HG02623 (cell line): ENCODE data around the gene GLYAT.
A peak's percentile ranks its signal among the peaks of the same experiment; 100 is the strongest.
"Not testable (repeated sequence)": the region's sequence is repeated elsewhere in the genome, so short reads cannot be mapped to it uniquely, and the experiment has no call there.

Experiments used
- ATAC-seq: cut with Tn5 transposase; IDR thresholded peaks from one replicate; pipeline ENCODE4 v1.9.1; 2021; ENCODE audit warnings: moderate library complexity; ENCODE audit not compliant: unreplicated experiment

The GLYAT gene

DNA sequence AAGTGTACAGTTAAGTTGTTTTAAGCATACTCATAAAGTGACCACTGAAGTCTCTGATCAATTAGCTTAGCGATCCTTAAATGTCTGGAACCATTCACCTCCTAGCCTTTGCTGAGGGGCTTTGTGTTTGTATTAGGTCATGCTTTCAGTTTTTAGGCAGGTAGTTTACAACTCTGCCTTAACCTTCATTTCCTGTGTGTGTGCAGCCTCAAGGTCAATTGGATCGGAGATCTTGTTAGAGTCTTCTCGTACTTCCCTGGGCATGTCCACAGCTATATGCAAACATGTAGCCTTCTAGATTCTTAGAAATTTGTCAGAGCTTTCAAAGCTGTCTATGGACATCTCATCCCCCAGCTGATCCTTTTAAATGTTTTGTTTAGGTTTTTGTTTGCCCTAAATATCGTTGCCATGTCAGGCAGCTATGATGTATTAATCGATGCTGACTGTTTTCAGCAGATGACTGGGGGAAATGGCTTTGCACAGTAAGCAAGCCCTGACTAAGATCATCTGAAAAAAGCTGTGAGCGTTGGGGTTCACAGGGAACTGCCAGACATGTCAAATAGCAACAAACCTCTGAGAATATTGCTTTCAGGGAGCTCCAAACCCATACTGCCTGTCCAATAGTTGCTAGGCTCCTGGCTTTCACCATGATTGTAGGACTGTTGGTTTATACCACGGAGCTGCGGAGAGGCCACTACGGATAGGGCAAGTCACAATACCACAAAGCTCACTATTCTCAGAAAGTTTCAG lies 45.6 kb downstream of the GLYAT start:
- ATAC-seq, result no peak

DNA sequence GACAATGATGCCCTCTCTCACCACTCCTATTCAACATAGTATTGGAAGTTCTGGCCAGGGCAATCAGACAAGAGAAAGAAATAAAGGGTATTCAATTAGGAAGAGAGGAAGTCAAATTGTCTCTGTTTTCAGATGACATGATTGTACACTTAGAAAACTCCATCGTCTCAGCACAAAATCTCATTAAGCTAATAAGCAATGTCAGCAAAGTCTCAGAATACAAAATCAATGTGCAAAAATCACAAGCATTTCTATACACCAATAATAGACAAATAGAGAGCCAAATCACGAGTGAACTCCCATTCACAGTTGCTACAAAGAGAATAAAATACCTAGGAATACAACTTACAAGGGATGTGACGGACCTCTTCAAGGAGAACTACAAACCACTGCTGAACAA lies 49.1 kb downstream of the GLYAT start:
- not testable (repeated sequence) for ATAC-seq

DNA sequence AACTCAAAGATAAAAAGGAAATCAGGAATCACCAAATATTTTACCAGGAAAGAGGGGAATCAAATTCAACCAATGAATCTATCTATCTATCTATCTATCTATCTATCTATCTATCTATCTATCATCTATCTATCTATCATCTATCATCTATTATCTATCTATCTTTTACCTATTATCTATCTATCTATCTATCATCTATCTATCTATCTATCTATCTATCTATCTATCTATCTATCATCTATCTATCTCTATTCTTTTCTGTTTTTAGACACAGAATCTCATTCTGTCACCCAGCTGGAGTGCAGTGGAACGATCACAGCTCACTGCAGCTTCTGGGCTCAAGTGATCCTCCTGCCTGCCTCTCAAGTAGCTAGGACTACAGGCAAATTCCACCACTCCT lies 54.2 kb downstream of the GLYAT start:
- ATAC-seq, result not testable (repeated sequence)

DNA sequence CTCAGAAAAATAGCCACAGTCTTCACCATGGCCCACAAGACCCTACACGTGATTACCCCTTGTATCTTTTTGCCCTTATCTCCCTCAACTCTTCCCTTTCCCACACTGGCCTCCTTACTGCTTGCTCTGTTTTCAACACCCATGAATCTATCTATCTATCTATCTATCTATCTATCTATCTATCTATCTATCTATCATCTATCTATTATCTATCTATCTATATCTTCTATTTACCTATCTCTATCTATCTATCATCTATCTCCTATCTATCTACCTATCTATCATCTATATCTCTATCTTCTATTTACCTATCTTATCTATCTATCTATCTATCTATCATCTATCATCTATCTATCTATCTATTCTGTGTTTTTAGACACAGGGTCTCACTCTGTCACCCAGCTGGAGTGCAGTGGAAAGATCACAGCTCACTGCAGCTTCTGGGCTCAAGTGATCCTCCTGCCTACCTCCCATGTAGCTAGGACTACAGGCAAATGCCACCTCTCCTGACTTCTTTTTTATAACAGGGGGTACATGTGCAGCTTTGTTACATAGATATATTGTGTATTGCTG lies 55.1 kb downstream of the GLYAT start:
- no peak for ATAC-seq

DNA sequence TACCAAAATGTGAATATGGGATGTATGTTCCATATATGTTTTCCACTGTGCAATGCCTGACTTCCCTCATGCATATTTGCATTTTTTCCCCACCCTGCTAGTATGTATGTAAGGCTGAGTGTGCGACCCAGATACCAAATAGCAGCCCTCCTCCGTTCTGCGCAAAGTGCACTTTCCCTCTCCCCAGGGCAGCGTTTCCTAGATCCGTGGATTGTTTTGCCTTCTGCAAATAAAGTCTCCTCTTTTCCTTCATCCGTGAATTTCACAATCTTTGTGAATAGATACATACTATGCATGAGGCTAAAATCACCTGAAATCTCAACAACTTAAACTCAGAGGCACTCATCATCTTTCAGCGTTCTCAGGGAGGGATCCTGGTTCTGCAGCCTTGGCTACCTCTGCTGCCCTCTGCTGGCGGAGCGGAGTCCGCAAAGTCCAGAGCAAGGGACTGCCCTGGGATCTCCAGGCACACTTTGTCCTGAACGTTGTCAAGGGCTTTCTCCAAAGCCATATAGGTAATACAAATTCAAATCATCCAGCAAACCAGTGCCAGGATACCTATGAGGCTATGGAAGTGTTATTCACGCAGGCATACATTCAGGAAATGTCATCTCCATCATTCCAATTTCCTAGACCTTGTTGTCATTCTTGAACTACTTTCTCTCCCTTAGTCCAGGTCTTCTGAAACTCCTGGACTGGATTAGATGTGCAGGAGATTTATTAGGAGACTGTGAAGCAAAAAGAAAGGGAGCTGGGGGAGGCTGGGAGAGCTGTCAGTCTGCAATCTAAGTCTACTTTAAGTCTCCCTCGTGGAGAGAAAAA lies 56.2 kb downstream of the GLYAT start:
- peak; percentile 88 for ATAC-seq

DNA sequence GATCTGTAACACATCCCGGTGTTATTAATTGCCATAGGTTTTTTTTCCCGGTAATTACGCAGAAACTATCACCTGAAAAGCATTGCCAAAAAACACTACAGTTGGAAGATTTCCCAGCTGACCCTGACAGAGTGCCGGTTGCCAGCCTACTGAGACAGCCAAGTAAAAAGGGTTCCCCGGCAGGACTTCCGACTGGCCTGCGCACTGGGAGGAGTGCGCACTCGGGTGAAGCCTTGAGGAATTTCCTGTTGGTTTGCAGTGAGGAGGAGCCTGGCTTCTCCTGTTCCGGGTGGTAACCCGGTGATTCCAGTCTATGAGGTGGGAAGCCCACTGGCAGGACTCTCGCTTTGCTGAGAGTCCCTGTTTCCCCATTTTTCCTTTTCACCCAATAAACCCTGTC lies 57.1 kb downstream of the GLYAT start:
- no peak for ATAC-seq

DNA sequence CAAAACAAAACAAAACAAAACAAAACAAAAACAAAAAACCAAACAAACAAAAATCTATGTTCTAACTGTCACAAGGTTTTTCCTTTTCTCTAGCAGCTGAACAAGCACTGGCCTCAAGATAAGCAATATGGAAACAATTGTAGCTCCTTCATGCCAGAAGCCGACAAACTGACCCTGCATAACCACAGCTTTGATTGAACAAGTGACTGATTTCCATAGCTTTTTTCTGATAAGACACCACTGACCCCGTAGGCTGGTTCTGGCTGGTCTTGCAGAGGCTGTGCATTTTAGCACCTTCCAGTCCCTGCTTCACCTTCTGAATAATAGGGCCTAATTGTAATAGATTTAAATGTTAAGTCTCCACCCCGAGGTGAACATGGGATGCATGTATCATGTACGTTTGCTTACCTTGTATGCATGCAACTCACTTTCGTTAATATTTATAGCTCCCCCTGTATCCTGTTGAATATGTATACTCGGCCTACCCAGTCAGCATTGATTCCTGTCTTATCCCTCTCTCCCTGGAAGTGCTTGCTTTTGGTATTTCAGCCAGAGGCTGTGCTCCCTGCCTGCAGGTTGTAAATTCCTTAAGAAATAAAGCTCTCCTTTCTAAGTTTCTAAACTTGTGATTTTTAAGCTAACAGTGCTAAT lies 59.6 kb downstream of the GLYAT start:
- no peak for ATAC-seq

DNA sequence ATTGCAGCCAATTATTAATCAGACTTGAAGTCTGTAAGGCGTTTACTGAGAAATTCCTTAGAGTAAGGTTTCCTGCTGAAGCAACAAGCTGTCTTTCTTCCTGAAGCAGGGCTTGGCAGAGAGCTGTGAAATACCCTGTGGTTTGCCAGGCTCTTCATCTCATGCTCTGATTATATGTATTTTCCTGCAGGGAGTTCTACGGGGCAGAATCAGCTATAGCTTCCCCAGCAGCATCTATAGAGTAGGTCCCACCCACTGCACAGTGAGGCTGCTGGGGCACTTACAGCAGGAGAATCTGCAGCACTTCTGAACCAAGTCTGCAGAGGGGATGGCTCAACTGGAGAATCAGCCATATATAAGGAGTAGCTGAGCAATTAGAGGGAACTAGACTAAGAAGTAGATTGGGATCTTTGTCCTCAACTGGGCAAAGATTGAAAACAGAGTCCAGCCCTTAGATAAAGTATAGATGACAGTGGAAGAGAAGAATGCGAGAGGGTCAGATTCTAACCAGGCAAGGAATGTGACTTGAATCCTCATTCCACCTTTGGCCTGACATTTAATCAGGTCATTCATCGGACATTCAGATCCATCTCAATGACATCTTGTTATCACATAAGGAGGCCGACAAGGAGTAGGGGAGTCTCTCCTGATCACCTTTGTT lies 71.7 kb downstream of the GLYAT start:
- no peak for ATAC-seq

DNA sequence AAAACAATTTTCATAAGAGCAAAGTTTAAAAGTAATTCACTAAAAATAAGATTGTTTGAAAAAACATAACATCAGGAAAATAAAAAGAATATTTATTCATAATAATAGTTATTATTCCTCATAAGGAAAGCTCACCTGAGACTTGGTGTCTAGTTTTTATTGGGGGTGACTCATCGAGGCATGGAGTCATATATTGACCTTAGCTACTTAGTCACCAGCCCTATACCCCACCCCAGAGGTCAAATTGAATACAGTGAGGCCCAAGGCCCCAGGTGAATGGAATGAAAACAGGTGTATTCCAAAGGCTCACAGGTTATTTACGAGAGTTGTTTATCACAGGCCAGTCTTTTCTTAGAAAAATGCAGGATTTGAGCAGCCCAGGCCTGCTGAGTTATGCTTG lies 72.3 kb downstream of the GLYAT start:
- ATAC-seq, result no peak
